Pancreas (tissue), 10 donors: ENCODE data around the gene CTDSPL. TPM values are rescaled to one million over a fixed set of nuclear protein-coding genes. Genes with fewer than 3 reads are reported as not detected.

Experiments used
- ATAC-seq, 4 donors: fragments of 200-7000 bp; cut with Tn5 transposase; one replicate each; pipeline versions ENCODE4 v1.8.0 to v1.9.1; 2020; ENCODE audit warnings: mild to moderate bottlenecking in 4 of 4, moderate library complexity in 4 of 4
- DNase-seq, 6 donors: peaks; one replicate each; pipeline ENCODE4 v3.0.0-alpha.2; 2020
- FAIRE-seq: peaks from 2 replicates; lab custom pipeline; 2012; peaks lifted over from hg19 to GRCh38; lab: Jason Lieb, UNC
- H3K27ac ChIP-seq, 4 donors: fragments of 200-600 bp; sonication (generic); 1 replicate in 3 of 4; 2 replicates in 1 of 4; pipeline versions ENCODE4 v1.5.0 to v1.8.0; 2020
- H3K27me3 ChIP-seq, 4 donors: fragments of 200-600 bp; one replicate each; pipeline ENCODE4 v1.8.0; 2021
- H3K36me3 ChIP-seq, 3 donors: fragments of 200-600 bp; sonication (generic) in 1 of 3; one replicate each; pipeline versions ENCODE4 v1.5.0 to v1.8.0; 2020 to 2021
- H3K4me1 ChIP-seq, 3 donors: fragments of 200-600 bp; one replicate each; pipeline ENCODE4 v1.8.0; 2021
- H3K4me3 ChIP-seq, 4 donors: fragments of 200-600 bp; sonication (generic) in 2 of 4; one replicate each; pipeline versions ENCODE4 v1.5.0 to v1.8.0; 2020 to 2021
- H3K9me3 ChIP-seq, 4 donors: fragments of 200-600 bp; one replicate each; pipeline ENCODE4 v1.8.0; 2021
- CTCF ChIP-seq, 4 donors: fragments of 200-600 bp; sonication (generic) in 3 of 4; IDR thresholded peaks; one replicate each; pipeline versions ENCODE4 v1.5.0 to v1.8.0; 2021; ENCODE audit warnings: antibody characterized with exemption in 4 of 4
- WGBS, 2 donors: extraction: QIAGEN DNeasy Blood & Tissue Kit; methylation state at CpG; one replicate each; pipeline ENCODE4 v1.1.7; 2013; 5-methylcytosine and 5-hydroxymethylcytosine counted together
- intact Hi-C, 3 donors: fragments of 100-400 bp; cut with DNase I; formaldehyde crosslinking; loops; one replicate each; pipeline versions ENCODE4 v1.11.1 to v1.14.2; 2022
- polyA plus RNA-seq, 2 donors: library from polyadenylated mRNA; stranded (reverse); fragments of 200-250 nt; gene quantifications; one replicate each; pipeline ENCODE4 v1.2.3, GENCODE V29; 2013
- total RNA-seq, 6 donors: library from RNA; stranded (reverse); fragmentation: NEBNext Ultra II Directional in 4 of 6; extraction: Animal tissue kit (Norgen Biotek cat#: 25700) in 4 of 6; gene quantifications; one replicate each; pipeline versions ENCODE4 v1.2.1 to v1.2.4, GENCODE V29; 2021 to 2023
- donor health status: healthy with polysubstance abuse.
- donor health status: DM: no; HTN: no; CAD: no; lungs with moderate emphysema.
- donor health status: DM: no; HTN: no; CAD: no.
- donor health status: control.
- donor health status: control.
- donor health status: Bipolar disorder and iron deficiency.
- donor health status: DM: yes; HTN: yes; CAD: no.
- donor health status: DM: no; HTN: no; CAD: no.
- donor health status: DM: no; HTN: no; CAD: no.
- donor health status: DM: yes; HTN: yes; CAD: no.

Gene CTDSPL
- total and polyA plus RNA-seq, 8 donors: 8.4 to 34.8 (median 15.4) TPM

DNA sequence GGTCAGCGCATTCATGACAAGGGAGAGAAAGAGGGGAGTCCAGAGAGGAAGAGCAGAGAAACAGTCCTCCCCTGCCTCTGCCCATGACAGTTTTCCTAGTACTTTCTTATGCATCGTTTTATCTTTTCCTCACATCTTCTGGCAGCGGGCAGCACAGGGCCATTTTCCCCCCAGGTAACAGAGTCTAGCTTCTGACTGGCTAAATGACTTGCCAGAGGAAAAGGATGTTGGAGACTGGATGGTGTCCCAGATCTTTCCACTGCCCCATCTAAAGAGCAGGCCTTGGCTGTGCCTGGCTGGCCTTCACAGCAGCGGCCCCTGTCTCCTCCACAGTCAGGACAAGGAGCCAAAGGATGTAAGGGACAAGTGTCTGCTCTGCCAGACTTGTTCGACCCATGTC, 59.3 kb downstream of the CTDSPL start:
- DNase-seq (no peak), FAIRE-seq (no peak), ATAC-seq (no peak)
- Histone ChIP-seq H3K27ac (no peak overlapping the region), H3K27me3 (no peaks in the 10 kb centered on the region), H3K4me3 (no peak overlapping the region), H3K4me1 (peaks cover 0 to 29% (median 8%) of the 10 kb centered on the region in 3 donors), H3K9me3 (no peaks in the 10 kb centered on the region), H3K36me3 (no peaks in the 10 kb centered on the region)
- 80 to 89% methylated on average over 5 of the region's 5 CpGs for WGBS, 2 donors
- intact Hi-C loops: loop anchor here in 1 of 3 donors (10.0 kb wide), 1 partner anchor 46 kb away; no protein-coding TSS in a partner anchor
- TF ChIP-seq CTCF (IDR thresholded peaks at IDR 0.05): no peak

DNA sequence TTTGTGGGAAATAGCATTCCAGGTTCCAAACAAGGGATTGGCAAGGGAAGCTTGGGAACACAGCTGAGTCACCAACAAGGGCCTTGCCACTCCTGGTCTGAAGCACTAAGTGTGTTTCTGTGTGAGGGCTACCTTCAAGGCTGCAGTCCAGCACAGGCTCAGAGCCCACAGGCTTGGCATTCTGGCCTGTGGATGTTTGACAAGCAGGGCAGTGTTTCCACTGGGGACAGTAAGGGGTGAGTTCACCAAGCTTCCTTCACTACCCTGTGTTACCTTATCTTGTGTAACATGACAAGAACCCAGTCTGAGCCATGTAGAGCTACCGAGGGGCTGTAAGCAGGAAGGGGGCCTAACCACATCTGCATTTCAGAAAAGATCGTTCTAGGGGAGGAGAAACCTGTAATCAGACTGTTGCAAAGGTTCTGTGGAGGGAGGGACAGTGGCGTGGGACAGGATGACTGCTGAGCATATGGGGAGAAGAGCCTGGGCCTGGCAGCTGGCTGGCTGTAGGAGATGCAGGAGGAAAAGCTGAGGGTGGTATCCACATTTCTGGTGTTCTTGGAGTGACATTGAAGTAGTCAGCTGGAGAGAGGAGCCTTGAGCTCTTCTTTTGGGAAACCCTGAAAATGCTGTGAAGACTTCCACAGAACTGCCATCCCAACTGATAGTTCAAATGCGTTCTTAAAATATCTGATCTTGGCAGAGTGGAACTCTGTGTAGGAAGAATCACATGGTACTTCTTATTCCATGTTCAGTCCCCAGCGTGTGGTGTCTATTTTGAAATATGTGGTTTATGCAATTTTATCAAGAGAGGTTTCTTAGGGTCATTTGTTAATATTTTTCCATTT, 61.3 kb downstream of the CTDSPL start:
- peak overlapping the region in 2 of 4 donors; percentile 13 to 23 for H3K27ac ChIP-seq
- no peaks in the 10 kb centered on the region for H3K36me3 ChIP-seq
- no peak overlapping the region for H3K4me3 ChIP-seq
- H3K27me3 ChIP-seq: no peaks in the 10 kb centered on the region
- DNase-seq: peak in 2 of 6 donors; percentile 26 to 41
- WGBS, 2 donors: 64 to 66% methylated on average over 5 of the region's 5 CpGs
- FAIRE-seq: no peak
- H3K4me1 ChIP-seq: peaks cover 0 to 34% (median 8%) of the 10 kb centered on the region in 3 donors
- intact Hi-C loops: loop anchor here in 1 of 3 donors (10.0 kb wide), 1 partner anchor 48 kb away; no protein-coding TSS in a partner anchor
- peak; percentile 27 to 71 (median 46) for ATAC-seq
- no peak for TF ChIP-seq CTCF (IDR thresholded peaks at IDR 0.05)
- H3K9me3 ChIP-seq: no peaks in the 10 kb centered on the region

DNA sequence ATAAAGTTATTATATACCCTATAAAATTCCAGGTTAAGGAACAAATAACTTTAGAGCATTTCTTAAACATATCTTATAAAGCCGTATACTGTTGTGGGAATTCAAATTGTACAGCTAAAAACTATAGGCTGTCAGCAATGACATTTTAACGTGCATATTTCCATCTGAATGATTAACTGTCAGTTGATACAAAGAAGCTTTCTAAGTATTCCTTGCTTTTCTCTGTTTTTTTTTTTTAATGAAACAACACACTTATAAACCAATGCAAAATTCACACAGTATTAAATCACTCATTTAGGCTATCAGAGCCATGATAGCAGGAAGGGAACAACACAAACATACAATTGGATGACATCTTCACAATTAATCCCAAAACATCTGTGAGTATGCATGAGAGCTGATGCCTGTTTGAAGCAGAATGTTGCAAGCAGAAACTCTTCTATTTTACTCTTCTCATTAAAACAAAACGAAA, 61.9 kb downstream of the CTDSPL start:
- no peaks in the 10 kb centered on the region for H3K36me3 ChIP-seq
- DNase-seq (no peak), FAIRE-seq (no peak), ATAC-seq (no peak)
- WGBS, 2 donors: 79 to 80% methylated on average over 3 of the region's 3 CpGs
- no peaks in the 10 kb centered on the region for H3K27me3 ChIP-seq
- H3K4me1 ChIP-seq: peaks cover 0 to 31% (median 8%) of the 10 kb centered on the region in 3 donors
- intact Hi-C loops: loop anchor here in 1 of 3 donors (10.0 kb wide), 1 partner anchor 49 kb away; no protein-coding TSS in a partner anchor
- no peak for TF ChIP-seq CTCF (IDR thresholded peaks at IDR 0.05)
- H3K9me3 ChIP-seq: no peaks in the 10 kb centered on the region
- peak overlapping the region in 1 of 4 donors; percentile 10 for H3K27ac ChIP-seq
- no peak overlapping the region for H3K4me3 ChIP-seq

DNA sequence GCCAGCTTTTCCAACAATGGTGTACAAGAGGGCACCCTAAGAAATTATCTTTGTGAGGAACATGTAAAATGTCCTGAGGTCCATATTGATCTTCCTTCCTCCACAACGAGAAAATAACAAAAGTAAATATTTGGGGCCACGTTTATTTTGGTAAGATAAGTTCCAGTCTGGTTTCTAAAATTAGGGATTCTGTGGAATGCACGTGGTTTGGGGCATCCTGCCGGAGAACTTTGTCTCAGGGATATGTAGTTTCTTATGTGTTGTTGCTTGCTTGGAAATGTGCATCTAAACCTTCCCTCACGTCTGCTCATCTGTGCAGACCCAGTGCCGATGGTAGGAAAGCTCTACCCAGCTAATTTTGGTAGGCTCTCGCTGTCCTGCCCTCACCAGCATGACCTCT, 62.8 kb downstream of the CTDSPL start:
- WGBS, 2 donors: 39 to 43% methylated on average over 7 of the region's 7 CpGs
- FAIRE-seq (no peak), ATAC-seq (no peak), DNase-seq (no peak)
- Histone ChIP-seq H3K36me3 (no peaks in the 10 kb centered on the region), H3K4me3 (no peak overlapping the region), H3K27me3 (no peaks in the 10 kb centered on the region), H3K9me3 (no peaks in the 10 kb centered on the region), H3K4me1 (peaks cover 0 to 30% (median 8%) of the 10 kb centered on the region in 3 donors), H3K27ac (peak overlapping the region in 2 of 4 donors; percentile 10 to 32)
- intact Hi-C loops: loop anchor here in 1 of 3 donors (10.0 kb wide), 1 partner anchor 50 kb away; no protein-coding TSS in a partner anchor
- no peak for TF ChIP-seq CTCF (IDR thresholded peaks at IDR 0.05)
